Glutamatergic neuron (in vitro differentiated cells): ENCODE measurements around the gene TINCR. TPM values are rescaled to one million over a fixed set of nuclear protein-coding genes. Genes with fewer than 3 reads are reported as not detected.
"Not testable (repeated sequence)": the region's sequence is repeated elsewhere in the genome, so short reads cannot be mapped to it uniquely, and the experiment has no call there.

Experiments
- DNase-seq: peaks from one replicate; pipeline ENCODE4 v3.0.0; 2022
- H3K27ac Mint-ChIP-seq: one replicate; pipeline ENCODE4 v1.8.0; 2020; ENCODE audit warnings: mild to moderate bottlenecking, mixed read lengths, inconsistent platforms; ENCODE audit not compliant: unreplicated experiment
- H3K27me3 Mint-ChIP-seq: one replicate; pipeline ENCODE4 v1.8.0; 2020; ENCODE audit warnings: mild to moderate bottlenecking, moderate library complexity, mixed read lengths, inconsistent platforms; ENCODE audit not compliant: unreplicated experiment
- H3K36me3 Mint-ChIP-seq: one replicate; pipeline ENCODE4 v1.8.0; 2020; ENCODE audit warnings: mild to moderate bottlenecking, mixed read lengths, inconsistent platforms; ENCODE audit not compliant: unreplicated experiment
- H3K4me1 Mint-ChIP-seq: one replicate; pipeline ENCODE4 v1.8.0; 2020; ENCODE audit warnings: mild to moderate bottlenecking, low read depth, mixed read lengths, inconsistent platforms; ENCODE audit not compliant: unreplicated experiment
- H3K4me3 Mint-ChIP-seq: one replicate; pipeline ENCODE4 v1.8.0; 2020; ENCODE audit warnings: mild to moderate bottlenecking, mixed read lengths, inconsistent platforms; ENCODE audit not compliant: unreplicated experiment
- H3K9me3 Mint-ChIP-seq: one replicate; pipeline ENCODE4 v1.8.0; 2020; ENCODE audit warnings: mild to moderate bottlenecking, moderate library complexity, mixed read lengths, inconsistent platforms; ENCODE audit not compliant: unreplicated experiment
- total RNA-seq: library from RNA; stranded (reverse); fragmentation: NEBNext Ultra II Directional; extraction: Animal tissue kit (Norgen Biotek cat#: 25700); gene quantifications from one replicate; pipeline ENCODE4 v1.2.1, GENCODE V29; 2021; ENCODE audit not compliant: unreplicated experiment
- TF ChIP-seq, protein P1 (sequence below): fragments of 200-600 bp; sonication (generic); IDR thresholded peaks from one replicate; pipeline ENCODE4 v1.5.0; 2021; ENCODE audit not compliant: partially characterized antibody, unreplicated experiment

Gene TINCR
- total RNA-seq, 1 donor from 2014 or later: 1.0 TPM

DNA sequence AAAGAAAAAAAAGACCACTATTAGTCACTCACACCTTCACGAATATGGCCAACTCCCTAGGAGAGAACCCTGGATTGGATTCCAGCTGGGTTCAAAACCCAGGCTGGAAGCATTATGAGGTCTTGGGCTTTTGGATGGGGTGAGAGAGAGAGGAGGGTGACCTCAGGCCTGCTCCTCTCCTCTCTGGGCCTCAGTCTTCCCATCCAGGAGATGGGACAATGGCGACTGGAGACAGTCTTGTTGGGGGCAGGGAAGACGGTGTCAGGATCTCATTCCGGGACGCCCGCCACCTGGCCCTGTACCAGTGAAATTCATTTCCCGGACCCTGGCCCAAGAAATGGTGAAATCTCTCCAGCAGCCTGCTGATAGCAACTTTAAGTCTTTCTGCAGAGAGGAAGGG lies 26.3 kb downstream of the TINCR start:
- peaks cover 1% of the 10 kb centered on the region for H3K9me3 Mint-ChIP-seq
- peaks cover 1% of the 10 kb centered on the region for H3K27me3 Mint-ChIP-seq
- no peaks in the 10 kb centered on the region for H3K36me3 Mint-ChIP-seq
- no peak overlapping the region for H3K27ac Mint-ChIP-seq
- TF ChIP-seq, protein P1, sequence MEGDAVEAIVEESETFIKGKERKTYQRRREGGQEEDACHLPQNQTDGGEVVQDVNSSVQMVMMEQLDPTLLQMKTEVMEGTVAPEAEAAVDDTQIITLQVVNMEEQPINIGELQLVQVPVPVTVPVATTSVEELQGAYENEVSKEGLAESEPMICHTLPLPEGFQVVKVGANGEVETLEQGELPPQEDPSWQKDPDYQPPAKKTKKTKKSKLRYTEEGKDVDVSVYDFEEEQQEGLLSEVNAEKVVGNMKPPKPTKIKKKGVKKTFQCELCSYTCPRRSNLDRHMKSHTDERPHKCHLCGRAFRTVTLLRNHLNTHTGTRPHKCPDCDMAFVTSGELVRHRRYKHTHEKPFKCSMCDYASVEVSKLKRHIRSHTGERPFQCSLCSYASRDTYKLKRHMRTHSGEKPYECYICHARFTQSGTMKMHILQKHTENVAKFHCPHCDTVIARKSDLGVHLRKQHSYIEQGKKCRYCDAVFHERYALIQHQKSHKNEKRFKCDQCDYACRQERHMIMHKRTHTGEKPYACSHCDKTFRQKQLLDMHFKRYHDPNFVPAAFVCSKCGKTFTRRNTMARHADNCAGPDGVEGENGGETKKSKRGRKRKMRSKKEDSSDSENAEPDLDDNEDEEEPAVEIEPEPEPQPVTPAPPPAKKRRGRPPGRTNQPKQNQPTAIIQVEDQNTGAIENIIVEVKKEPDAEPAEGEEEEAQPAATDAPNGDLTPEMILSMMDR: no peak
- DNase-seq: no peak
- peaks cover 5% of the 10 kb centered on the region for H3K4me1 Mint-ChIP-seq
- no peak overlapping the region for H3K4me3 Mint-ChIP-seq

DNA sequence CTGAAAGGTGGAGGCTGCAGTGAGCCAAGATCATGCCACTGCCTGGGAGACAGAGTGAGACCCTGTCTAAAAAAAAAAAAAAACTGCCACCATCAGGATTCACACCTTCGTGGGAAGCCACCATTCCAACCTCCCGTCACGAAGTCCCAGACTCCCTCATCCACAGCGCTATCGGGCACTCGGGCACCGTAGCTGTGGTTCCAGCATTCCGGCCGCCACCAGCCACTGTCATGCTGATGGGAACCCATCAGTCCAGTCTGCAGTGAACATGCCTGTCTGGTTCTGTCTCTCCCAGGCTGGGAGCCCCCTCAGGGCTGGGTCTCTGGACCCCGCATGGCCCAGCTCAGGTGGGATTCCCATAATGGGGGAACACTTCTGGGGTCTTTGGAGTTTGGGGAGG lies 27.5 kb downstream of the TINCR start:
- peaks cover 8% of the 10 kb centered on the region for H3K4me1 Mint-ChIP-seq
- H3K4me3 Mint-ChIP-seq: no peak overlapping the region
- peaks cover under 1% of the 10 kb centered on the region for H3K36me3 Mint-ChIP-seq

DNA sequence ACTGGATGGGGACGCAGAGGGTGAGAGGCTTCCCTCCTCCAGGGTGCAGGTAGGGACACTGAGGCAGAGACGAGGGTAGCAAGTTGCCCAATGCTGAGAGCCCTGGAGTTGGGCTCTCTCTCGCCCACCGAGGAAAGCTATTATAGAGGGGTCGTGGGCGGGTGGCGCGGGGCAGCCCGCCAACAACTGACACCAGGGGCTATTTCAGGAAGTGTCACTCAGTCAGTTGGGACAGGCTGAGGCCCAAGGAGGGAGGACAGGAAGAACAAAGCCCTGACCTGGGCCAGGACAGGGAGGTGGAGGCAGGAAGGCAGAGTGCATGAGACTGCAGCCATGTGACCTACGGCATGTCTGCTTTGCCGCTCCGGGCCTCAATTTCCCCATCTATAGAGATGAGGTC lies 29.9 kb downstream of the TINCR start:
- H3K4me3 Mint-ChIP-seq: no peak overlapping the region
- TF ChIP-seq, protein P1: no peak

More for the DNA sequence above, 27.5 kb downstream of the TINCR start:
- Mint-ChIP-seq H3K27me3 (peaks cover 4% of the 10 kb centered on the region), H3K27ac (no peak overlapping the region), H3K9me3 (peaks cover 1% of the 10 kb centered on the region)
- no peak for DNase-seq
- TF ChIP-seq, protein P1: no peak

DNA sequence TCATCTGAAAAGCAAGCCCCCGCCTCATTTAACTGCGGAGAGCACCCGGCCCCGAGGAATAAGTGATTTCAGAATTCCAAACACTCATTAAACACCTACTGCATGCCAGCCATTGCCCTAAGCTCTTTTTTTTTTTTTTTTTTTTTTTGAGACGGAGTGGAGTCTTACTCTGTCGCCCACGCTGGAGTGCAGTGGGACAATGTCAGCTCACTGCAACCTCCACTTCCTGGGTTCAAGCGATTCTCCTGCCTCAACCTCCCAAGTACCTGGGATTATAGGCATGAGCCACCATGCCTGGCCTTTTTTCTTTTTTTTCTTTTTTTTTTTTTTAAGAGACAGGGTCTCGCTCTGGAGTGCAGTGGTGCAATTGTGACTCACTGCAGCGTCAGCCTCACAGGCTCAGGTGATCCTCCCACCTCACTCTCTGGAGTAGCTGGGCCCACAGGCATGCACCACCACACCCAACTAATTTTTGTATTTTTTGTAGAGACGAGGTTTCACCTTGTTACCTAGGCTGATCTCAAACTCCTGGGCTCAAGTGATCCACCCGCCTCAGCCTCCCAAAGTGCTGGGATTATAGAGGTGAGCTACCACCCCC lies 30.7 kb downstream of the TINCR start:
- H3K4me3 Mint-ChIP-seq, H3K27ac Mint-ChIP-seq, DNase-seq, H3K9me3 Mint-ChIP-seq, H3K27me3 Mint-ChIP-seq, H3K4me1 Mint-ChIP-seq: not testable (repeated sequence)
- peaks cover 11% of the 10 kb centered on the region for H3K36me3 Mint-ChIP-seq

More for the DNA sequence above, 29.9 kb downstream of the TINCR start:
- peaks cover 3% of the 10 kb centered on the region for H3K9me3 Mint-ChIP-seq
- no peak overlapping the region for H3K27ac Mint-ChIP-seq
- no peak for DNase-seq
- peaks cover 7% of the 10 kb centered on the region for H3K27me3 Mint-ChIP-seq
- peaks cover 11% of the 10 kb centered on the region for H3K36me3 Mint-ChIP-seq
- peaks cover 8% of the 10 kb centered on the region for H3K4me1 Mint-ChIP-seq

DNA sequence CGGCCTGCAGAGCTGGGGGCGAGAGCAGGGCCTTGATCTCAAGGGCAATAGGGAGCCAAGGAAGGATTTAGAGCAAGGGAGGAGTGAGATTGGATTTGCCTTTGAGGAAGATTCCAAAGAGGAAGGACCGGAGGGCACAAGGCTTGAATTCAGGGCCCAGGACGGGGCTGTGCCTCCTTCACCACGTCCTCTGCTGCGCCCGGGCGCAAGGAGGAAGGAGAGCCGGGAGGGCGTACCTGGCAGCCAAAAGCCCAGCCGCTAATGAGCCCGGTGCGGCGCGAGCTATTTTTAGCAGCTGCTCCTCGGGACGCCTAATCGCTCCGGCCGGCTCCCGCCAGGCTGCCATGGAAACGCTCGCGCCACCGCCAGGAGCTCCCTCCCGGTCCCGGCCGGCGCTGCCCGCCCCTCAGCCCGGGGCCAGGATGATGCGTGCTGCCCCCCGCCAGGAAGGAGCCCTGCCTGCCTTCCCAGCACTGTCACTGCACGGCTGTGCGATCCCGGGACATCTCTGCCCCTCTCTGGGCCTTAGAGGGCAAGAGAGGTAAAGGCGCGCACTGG lies 31.3 kb downstream of the TINCR start:
- H3K9me3 Mint-ChIP-seq: peaks cover 3% of the 10 kb centered on the region
- H3K27me3 Mint-ChIP-seq: peaks cover 9% of the 10 kb centered on the region
- no peak overlapping the region for H3K27ac Mint-ChIP-seq
- TF ChIP-seq, protein P1: no peak
- peaks cover 11% of the 10 kb centered on the region for H3K36me3 Mint-ChIP-seq
- H3K4me1 Mint-ChIP-seq: peaks cover 7% of the 10 kb centered on the region
- peak overlapping the region; percentile 79 for H3K4me3 Mint-ChIP-seq
- peak; percentile 84 for DNase-seq
